Measurements from ENCODE around the gene SLC43A3.
A peak's percentile ranks its signal among the peaks of the same experiment; 100 is the strongest.

SLC43A3 gene

DNA sequence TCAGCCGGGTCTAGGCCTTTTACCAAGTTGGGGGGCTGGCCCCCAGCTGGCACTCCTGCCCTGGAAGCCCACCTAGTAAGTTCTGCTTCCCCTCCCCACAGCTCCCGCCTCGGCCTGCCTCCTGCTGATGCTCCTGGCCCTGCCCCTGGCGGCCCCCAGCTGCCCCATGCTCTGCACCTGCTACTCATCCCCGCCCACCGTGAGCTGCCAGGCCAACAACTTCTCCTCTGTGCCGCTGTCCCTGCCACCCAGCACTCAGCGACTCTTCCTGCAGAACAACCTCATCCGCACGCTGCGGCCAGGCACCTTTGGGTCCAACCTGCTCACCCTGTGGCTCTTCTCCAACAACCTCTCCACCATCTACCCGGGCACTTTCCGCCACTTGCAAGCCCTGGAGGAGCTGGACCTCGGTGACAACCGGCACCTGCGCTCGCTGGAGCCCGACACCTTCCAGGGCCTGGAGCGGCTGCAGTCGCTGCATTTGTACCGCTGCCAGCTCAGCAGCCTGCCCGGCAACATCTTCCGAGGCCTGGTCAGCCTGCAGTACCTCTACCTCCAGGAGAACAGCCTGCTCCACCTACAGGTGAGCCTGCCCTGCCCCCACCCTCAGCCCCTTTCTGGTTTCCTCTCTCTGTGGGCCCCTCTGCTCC, 40.7 kb upstream of the SLC43A3 start:
- peaks cover 33% of the 10 kb centered on the region for H3K4me1 ChIP-seq (ENCODE audit: insufficient read depth, low read length)
- H3K27ac ChIP-seq (ENCODE audit: low read length): no peak overlapping the region
- H3K9ac ChIP-seq (ENCODE audit: low read depth, low read length): no peak overlapping the region
- H3K4me3 ChIP-seq (ENCODE audit: low read length): no peak overlapping the region
- peaks cover 20% of the 10 kb centered on the region for H3K27me3 ChIP-seq (ENCODE audit: insufficient read depth, low read length)
- peaks cover 13% of the 10 kb centered on the region; the same call in 1 of the 2 replicates for H3K36me3 ChIP-seq (ENCODE audit: insufficient read depth, low read depth, low read length)
- H3K9me3 ChIP-seq (ENCODE audit: insufficient read depth, low read depth, low read length): no peaks in the 10 kb centered on the region

DNA sequence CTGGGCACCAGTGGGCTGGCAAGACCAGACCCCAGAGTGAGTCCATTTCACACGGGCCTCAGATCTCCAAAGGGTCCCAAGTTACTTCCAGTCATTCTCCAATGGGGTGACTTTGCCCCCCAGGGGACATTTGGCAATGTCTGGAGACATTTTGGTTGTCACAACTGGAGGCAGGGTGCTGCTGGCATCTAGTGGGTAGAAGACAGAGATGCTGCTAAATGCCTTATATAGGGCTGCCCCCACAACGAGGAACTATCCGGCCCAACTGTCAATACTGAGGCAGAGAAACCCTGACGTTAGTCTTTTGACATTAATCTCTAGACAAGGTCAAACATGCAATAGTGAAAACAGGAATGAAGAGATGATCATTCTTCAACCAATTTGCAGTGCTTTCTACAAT, 39.8 kb upstream of the SLC43A3 start:
- Histone ChIP-seq H3K36me3 (ENCODE audit: insufficient read depth, low read depth, low read length) (peaks cover 13% of the 10 kb centered on the region; the same call in 1 of the 2 replicates), H3K4me1 (ENCODE audit: insufficient read depth, low read length) (peaks cover 40% of the 10 kb centered on the region), H3K27me3 (ENCODE audit: insufficient read depth, low read length) (peaks cover 30% of the 10 kb centered on the region), H3K9ac (ENCODE audit: low read depth, low read length) (no peak overlapping the region), H3K27ac (ENCODE audit: low read length) (no peak overlapping the region), H3K4me3 (ENCODE audit: low read length) (no peak overlapping the region), H3K9me3 (ENCODE audit: insufficient read depth, low read depth, low read length) (no peaks in the 10 kb centered on the region)

DNA sequence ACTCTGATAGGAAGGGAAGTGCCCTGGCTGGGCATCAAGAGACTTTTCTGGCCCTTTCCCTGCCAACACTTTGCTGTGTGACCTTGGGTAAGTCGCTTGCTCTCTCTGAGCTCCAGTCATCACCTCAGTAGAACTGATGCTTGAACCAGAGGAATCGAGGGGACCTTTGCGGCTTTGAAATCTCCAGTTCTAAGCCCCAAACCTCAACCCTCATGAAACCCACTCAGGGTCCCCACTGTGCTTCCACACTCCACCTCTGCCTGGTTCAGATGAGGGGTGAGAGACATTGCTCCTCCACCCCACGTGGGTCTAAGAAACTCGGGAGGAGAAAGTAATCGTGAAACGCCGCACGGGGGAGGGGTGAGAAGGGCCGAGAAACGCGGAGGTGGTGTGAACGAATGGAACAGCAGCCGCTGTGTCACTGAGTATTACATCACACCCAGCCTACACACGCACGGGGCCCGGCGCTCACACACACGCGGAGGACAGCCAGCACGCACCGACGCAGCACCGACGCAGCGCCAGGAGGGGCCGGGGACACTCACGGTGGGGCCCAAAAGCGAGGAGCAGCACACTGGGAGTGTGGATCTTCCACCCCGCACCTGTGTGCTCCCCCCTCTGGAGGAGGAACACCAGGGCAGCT, 37.7 kb upstream of the SLC43A3 start:
- Histone ChIP-seq H3K9ac (ENCODE audit: low read depth, low read length) (no peak overlapping the region), H3K4me3 (ENCODE audit: low read length) (no peak overlapping the region), H3K36me3 (ENCODE audit: insufficient read depth, low read depth, low read length) (peaks cover 9% of the 10 kb centered on the region; the same call in 1 of the 2 replicates), H3K27ac (ENCODE audit: low read length) (no peak overlapping the region), H3K27me3 (ENCODE audit: insufficient read depth, low read length) (peaks cover 45% of the 10 kb centered on the region), H3K4me1 (ENCODE audit: insufficient read depth, low read length) (peaks cover 43% of the 10 kb centered on the region), H3K9me3 (ENCODE audit: insufficient read depth, low read depth, low read length) (no peaks in the 10 kb centered on the region)

DNA sequence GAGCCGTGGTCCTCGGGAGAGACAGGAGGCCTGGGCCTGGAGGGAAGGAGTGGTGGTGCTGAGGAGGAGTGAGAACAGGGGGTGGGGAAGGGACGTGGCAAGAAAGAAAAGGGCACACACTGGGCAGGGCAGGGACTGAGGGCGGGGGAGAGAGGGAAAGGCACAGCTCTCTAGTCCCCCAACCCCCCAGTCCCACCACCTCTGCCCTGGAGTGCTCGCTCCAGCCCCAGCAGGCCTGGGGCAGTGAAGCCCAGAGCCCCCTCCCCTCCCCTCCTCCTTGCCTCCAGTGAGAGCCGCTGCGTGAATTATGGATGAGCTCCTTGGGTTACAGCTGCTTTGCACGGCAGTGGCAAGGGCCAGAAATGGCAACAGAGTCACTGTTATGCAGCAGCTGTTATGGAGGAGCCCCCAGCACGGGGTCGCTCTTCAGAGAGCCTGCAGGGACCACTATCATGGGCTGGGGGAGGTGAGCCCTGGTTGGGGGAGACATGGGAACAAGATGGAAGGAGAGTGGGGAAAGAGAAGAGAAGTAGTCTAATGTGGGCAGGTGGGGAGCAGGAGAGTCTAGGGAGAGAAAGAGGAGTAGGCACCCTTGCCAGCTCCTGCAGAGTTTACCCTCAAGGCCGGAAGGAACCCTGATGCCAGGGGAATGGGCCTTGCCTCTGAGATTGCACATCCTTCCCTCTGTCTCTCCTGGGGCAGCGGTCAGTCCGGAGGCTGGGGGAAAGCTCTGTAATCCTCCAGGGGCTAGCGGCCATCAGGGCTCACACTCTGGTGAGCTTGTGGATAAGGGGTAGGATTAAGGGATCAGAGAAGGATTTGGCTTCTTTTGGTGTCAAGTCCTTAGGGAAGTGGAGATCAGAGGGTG, 37.0 kb upstream of the SLC43A3 start:
- Histone ChIP-seq H3K27me3 (ENCODE audit: insufficient read depth, low read length) (peaks cover 53% of the 10 kb centered on the region), H3K9me3 (ENCODE audit: insufficient read depth, low read depth, low read length) (no peaks in the 10 kb centered on the region), H3K27ac (ENCODE audit: low read length) (no peak overlapping the region), H3K4me3 (ENCODE audit: low read length) (no peak overlapping the region; the same call in 1 of the 2 replicates), H3K4me1 (ENCODE audit: insufficient read depth, low read length) (peaks cover 43% of the 10 kb centered on the region), H3K36me3 (ENCODE audit: insufficient read depth, low read depth, low read length) (peaks cover 1% of the 10 kb centered on the region; the same call in 1 of the 2 replicates), H3K9ac (ENCODE audit: low read depth, low read length) (peak overlapping the region; percentile 1; the same call in 1 of the 2 replicates)

DNA sequence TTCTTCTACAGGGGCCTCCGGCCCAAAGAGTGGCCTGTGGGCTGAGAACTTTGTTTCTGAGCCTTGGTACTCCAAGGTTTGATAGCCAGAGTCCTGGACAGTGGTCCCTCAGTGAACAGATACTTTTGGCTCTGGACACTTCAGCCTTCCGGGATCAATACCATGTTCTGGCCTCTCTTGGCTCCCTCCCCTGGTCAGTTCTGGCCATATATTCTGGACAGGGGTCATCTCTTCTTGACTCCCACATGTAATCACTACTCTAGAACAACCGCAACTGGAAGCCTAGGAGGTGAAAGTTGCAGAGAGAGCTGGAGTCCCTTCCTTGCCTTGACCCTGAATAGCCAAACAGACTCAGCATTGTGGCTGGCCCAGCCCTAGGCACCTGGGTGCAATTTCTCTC, 35.7 kb upstream of the SLC43A3 start:
- H3K4me3 ChIP-seq (ENCODE audit: low read length): no peak overlapping the region
- H3K9ac ChIP-seq (ENCODE audit: low read depth, low read length): no peak overlapping the region; the same call in 1 of the 2 replicates
- H3K9me3 ChIP-seq (ENCODE audit: insufficient read depth, low read depth, low read length): no peaks in the 10 kb centered on the region
- H3K27me3 ChIP-seq (ENCODE audit: insufficient read depth, low read length): peaks cover 66% of the 10 kb centered on the region
- no peak overlapping the region for H3K27ac ChIP-seq (ENCODE audit: low read length)
- peaks cover 32% of the 10 kb centered on the region for H3K4me1 ChIP-seq (ENCODE audit: insufficient read depth, low read length)
- H3K36me3 ChIP-seq (ENCODE audit: insufficient read depth, low read depth, low read length): no peaks in the 10 kb centered on the region

DNA sequence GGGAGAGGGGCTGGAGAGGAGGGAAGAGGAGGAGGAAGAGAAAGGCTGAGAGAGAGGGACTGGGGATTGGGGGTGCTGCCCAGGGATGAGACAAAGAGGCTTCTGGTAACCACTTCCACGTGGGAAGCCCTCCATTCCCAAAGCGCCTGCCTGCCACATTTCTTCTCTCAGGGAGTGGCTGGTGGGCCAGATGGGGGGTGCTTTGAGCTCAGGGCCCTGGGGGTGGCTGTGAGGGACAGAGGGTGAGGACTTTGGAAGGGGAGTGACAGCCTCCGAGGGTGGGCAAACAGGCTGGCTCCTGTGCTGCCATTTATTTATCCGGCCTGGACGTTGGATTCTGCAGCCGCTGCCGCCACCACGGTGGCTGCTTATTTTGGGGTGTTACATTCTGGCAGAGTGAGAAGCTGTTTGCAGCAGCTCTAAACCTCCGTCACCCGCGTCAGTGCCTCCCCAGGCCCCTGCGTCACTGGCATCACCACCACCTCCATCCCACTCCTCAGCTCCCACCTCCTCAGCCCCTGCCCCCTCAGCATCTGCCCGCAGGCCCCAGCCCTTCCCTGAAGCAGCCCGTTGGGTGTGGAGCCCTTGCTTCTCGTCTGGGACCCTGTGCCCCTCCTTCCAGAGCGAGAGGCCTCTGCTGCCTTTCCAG, 35.0 kb upstream of the SLC43A3 start:
- no peak overlapping the region for H3K27ac ChIP-seq (ENCODE audit: low read length)
- peak overlapping the region; percentile 61; the same call in 1 of the 2 replicates for H3K4me3 ChIP-seq (ENCODE audit: low read length)
- H3K4me1 ChIP-seq (ENCODE audit: insufficient read depth, low read length): peaks cover 34% of the 10 kb centered on the region
- no peaks in the 10 kb centered on the region for H3K36me3 ChIP-seq (ENCODE audit: insufficient read depth, low read depth, low read length)
- peaks cover 72% of the 10 kb centered on the region for H3K27me3 ChIP-seq (ENCODE audit: insufficient read depth, low read length)
- H3K9me3 ChIP-seq (ENCODE audit: insufficient read depth, low read depth, low read length): no peaks in the 10 kb centered on the region
- peak overlapping the region; percentile 48; the same call in 1 of the 2 replicates for H3K9ac ChIP-seq (ENCODE audit: low read depth, low read length)

DNA sequence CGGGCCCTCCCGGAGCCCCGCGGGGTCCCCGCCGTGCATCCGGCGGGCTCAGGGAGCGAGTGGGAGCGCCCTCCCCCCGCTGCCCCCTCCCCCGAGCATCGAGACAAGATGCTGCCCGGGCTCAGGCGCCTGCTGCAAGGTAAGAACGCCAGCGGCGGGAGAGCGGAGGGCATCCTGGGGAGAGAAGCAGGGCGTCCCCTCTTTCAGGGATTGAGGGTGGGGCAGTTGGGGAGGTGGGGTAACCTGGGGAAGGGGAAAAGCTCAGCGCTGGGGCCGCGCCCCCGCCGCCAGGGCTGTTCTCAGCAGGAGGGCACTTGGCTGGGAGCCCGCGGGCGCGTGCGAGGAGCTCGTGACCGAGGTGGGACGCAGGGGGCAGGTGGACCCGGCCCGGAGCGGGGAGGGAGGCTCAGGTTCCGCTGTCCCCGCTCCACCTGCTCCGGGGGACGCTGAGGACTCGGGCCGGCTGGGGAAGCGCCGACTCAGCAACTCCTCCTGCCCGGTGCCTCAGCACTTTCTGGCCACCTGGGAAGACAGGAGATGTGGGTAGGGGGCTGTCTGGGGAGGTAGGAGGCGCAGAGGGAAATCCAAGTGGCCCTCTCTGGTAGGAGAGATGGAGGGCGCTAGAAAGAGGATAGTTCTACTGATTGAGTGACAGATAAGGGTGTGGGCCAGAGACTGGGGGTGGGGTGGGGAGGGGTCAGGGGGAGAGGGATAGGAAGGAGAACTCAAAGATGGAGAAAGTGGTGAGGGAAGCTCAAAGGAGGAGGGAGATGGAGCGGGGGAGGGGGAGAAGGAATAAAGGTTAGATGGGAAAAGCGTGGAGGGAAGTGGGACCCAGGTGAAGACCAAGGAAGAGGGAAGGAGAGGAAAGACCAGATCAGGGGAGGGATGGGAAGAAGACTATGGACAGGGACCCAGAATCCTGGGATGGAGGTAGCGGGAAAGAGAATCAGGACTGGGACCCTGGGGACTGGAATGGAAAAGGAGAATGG, 34.1 kb upstream of the SLC43A3 start:
- Histone ChIP-seq H3K27me3 (ENCODE audit: insufficient read depth, low read length) (peaks cover 76% of the 10 kb centered on the region), H3K36me3 (ENCODE audit: insufficient read depth, low read depth, low read length) (no peaks in the 10 kb centered on the region), H3K9me3 (ENCODE audit: insufficient read depth, low read depth, low read length) (no peaks in the 10 kb centered on the region), H3K9ac (ENCODE audit: low read depth, low read length) (peak overlapping the region; percentile 69; the same call in 1 of the 2 replicates), H3K27ac (ENCODE audit: low read length) (no peak overlapping the region), H3K4me3 (ENCODE audit: low read length) (peak overlapping the region; percentile 61), H3K4me1 (ENCODE audit: insufficient read depth, low read length) (peaks cover 34% of the 10 kb centered on the region)

DNA sequence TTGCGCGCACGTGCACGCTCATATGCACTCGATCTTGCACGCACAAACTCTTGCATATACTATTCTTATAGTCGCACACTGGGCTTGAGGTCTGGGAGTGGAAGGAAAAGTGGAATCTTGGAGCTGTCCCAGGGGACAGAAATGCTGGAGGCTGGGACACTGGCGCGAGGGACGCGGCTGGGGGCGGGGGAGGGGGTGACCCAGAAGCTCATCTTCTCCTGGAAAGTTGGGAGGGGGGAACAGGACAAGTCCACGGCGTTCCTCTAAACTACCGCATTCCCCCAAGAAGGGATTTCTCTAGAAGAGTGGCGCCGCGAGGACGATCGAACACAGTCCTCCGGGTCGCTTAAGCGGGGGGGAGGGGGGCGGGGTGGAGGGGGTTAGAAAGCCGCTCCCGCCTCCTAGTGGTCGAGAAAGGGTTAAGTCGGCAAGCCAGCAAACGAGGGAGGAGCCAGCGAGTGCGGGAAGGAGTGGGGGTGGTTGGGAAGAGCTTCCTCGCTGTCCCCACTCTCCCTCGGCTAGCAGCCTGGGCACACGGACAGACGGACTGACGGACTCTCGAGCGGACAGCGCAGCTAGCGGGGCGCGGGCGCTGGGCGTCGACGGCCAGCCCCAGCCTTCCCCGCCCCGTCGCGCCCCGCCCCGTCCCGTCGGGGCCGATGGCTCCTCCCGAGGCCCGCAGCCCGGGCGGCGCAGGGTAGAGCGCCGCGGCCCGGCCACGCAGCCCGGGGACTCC, 33.3 kb upstream of the SLC43A3 start, which contains the start of gene RTN4RL2:
TSS of gene RTN4RL2 (plus strand) at position 507 of the 736 bp plus-strand sequence. CDS start 338 bp downstream, outside the sequence.
- Histone ChIP-seq H3K4me3 (ENCODE audit: low read length) (peak within 1 kb of the TSS; percentile 61), H3K27ac (ENCODE audit: low read length) (no peak within 1 kb of the TSS), H3K4me1 (ENCODE audit: insufficient read depth, low read length) (peaks cover 34% of the 10 kb centered on the region), H3K36me3 (ENCODE audit: insufficient read depth, low read depth, low read length) (no peaks in the 10 kb centered on the region), H3K27me3 (ENCODE audit: insufficient read depth, low read length) (peaks cover 80% of the 10 kb centered on the region), H3K9ac (ENCODE audit: low read depth, low read length) (peak within 1 kb of the TSS; percentile 69; the same call in 1 of the 2 replicates), H3K9me3 (ENCODE audit: insufficient read depth, low read depth, low read length) (no peaks in the 10 kb centered on the region)

DNA sequence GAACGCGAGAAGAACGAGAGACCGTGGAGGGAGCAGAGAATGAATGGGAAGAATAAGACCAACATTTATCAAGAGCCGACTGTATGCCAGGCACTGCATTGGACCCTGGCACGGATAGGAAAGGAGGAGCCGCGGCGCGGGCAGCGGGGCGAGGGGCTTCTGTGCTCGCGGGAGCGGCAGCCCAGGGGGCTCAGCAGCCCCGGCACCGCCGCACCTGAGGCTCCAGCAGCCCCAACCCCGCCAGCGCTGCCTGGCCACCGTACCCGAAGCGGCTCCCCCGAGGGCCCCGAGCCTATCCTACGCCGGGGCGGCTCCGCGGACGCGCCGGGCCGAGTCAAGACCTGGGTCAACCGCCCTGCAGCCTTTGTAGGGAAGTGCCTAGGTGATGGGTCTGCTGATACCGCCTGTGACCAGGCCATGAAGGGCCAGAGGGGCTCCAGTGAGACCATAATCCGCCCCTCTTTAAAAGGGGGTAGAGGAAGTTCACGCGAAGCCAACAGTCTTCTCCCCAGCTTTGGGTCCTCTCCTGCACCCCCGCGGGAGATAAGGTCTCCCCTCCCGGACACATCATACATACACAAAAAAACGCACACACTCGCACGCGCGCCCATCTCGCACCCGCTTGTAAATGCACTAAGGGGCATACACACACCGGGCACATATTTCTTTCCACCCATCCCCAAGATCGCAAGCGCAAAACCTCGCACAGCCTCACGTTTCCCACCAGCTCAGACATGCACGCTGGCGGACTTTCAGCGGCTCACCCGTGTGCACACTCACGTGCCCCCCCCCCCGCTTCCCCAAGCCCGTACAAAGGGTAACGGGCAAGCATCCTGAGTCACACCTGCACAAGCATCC, 32.5 kb upstream of the SLC43A3 start:
- H3K9ac ChIP-seq (ENCODE audit: low read depth, low read length): no peak overlapping the region; the same call in 1 of the 2 replicates
- no peak overlapping the region for H3K27ac ChIP-seq (ENCODE audit: low read length)
- H3K9me3 ChIP-seq (ENCODE audit: insufficient read depth, low read depth, low read length): no peaks in the 10 kb centered on the region
- H3K36me3 ChIP-seq (ENCODE audit: insufficient read depth, low read depth, low read length): no peaks in the 10 kb centered on the region
- H3K4me3 ChIP-seq (ENCODE audit: low read length): peak overlapping the region; percentile 61
- H3K4me1 ChIP-seq (ENCODE audit: insufficient read depth, low read length): peaks cover 33% of the 10 kb centered on the region
- H3K27me3 ChIP-seq (ENCODE audit: insufficient read depth, low read length): peaks cover 77% of the 10 kb centered on the region

All from iPS-20b (cell line).